Caco-2 (cell line): ENCODE data around the gene PODXL. TPM values are rescaled to one million over a fixed set of nuclear protein-coding genes. Genes with fewer than 3 reads are reported as not detected.
"Not testable (repeated sequence)": the region's sequence is repeated elsewhere in the genome, so short reads cannot be mapped to it uniquely, and the experiment has no call there.

Experiments used
- BruUV-seq: library from RNA; stranded (reverse); fragments of 400-500 nt; replicated peaks from 2 replicates; lab custom pipeline; 2021; lab: Mats Ljungman, UMichigan
- CTCF ChIA-PET: fragments of 300-600 bp; sonication (Branson Sonifier 250); formaldehyde crosslinking; loops from one replicate; lab custom pipeline; 2022; ENCODE audit warnings: antibody characterized with exemption; lab: Charles Lee
- POLR2A ChIA-PET: fragments of 300-600 bp; sonication (Branson Sonifier 250); formaldehyde crosslinking; loops from one replicate; lab custom pipeline; 2022; ENCODE audit warnings: antibody characterized with exemption; lab: Charles Lee
- DNase-seq, 2 experiments: peaks; one replicate each; pipeline versions ENCODE4 v3.0.0 to v3.0.0-alpha.2; 2020 to 2022
- H3K27me3 ChIP-seq: replicated peaks from 2 replicates; pipeline ENCODE4 v1.6.0; 2011; ENCODE audit warnings: low read length; ENCODE audit not compliant: control insufficient read depth, insufficient read depth
- H3K36me3 ChIP-seq: 2 replicates; pipeline ENCODE4 v1.5.1; 2011; ENCODE audit warnings: low read length; ENCODE audit not compliant: control insufficient read depth, insufficient read depth
- H3K4me1 ChIP-seq: fragments of 250-450 bp; sonication (Bioruptor Pico); 2 replicates; pipeline ENCODE4 v1.5.1; 2020; ENCODE audit warnings: mild to moderate bottlenecking
- H3K4me3 ChIP-seq: 2 replicates; pipeline ENCODE4 v1.5.1; 2011; ENCODE audit warnings: low read depth, mild to moderate bottlenecking, control low read depth, low read length
- H3K9me3 ChIP-seq: fragments of 250-450 bp; sonication (Bioruptor Pico); 2 replicates; pipeline ENCODE4 v1.5.1; 2020; ENCODE audit warnings: mild to moderate bottlenecking, moderate library complexity
- H3K27ac Mint-ChIP-seq: one replicate; pipeline ENCODE4 v1.8.0; 2022; ENCODE audit warnings: mixed read lengths; ENCODE audit not compliant: unreplicated experiment
- H3K27me3 Mint-ChIP-seq: one replicate; pipeline ENCODE4 v1.8.0; 2022; ENCODE audit warnings: mixed read lengths; ENCODE audit not compliant: insufficient read depth, unreplicated experiment
- H3K36me3 Mint-ChIP-seq: one replicate; pipeline ENCODE4 v1.8.0; 2022; ENCODE audit warnings: mild to moderate bottlenecking, mixed read lengths; ENCODE audit not compliant: insufficient read depth, unreplicated experiment
- H3K4me1 Mint-ChIP-seq: one replicate; pipeline ENCODE4 v1.8.0; 2022; ENCODE audit warnings: low read depth, mixed read lengths; ENCODE audit not compliant: unreplicated experiment
- H3K4me3 Mint-ChIP-seq: one replicate; pipeline ENCODE4 v1.8.0; 2022; ENCODE audit warnings: mild to moderate bottlenecking, moderate library complexity, mixed read lengths; ENCODE audit not compliant: unreplicated experiment
- H3K9me3 Mint-ChIP-seq: one replicate; pipeline ENCODE4 v1.8.0; 2022; ENCODE audit warnings: mixed read lengths; ENCODE audit not compliant: unreplicated experiment
- intact Hi-C: fragments of 100-400 bp; cut with micrococcal nuclease; formaldehyde crosslinking; loops from one replicate; pipeline ENCODE4 v1.10.0; 2022; ENCODE audit not compliant: unreplicated experiment
- total RNA-seq: library from RNA; stranded (reverse); gene quantifications from 2 replicates; pipeline ENCODE4 v1.2.3, GENCODE V29; 2022
- TF ChIP-seq, protein P1 (sequence below), 2 experiments: fragments of 200-600 bp in 1 of 2; IDR thresholded peaks; 1 replicate in 1 of 2; 2 replicates in 1 of 2; pipeline versions ENCODE4 v1.5.1 to v1.8.0; 2011 to 2022; ENCODE audit warnings: antibody characterized with exemption in 1 of 2, control low read depth in 1 of 2, inconsistent platforms in 1 of 2, low read depth in 1 of 2, low read length in 1 of 2, mild to moderate bottlenecking in 1 of 2, moderate library complexity in 1 of 2; ENCODE audit not compliant: insufficient read depth in 1 of 2, severe bottlenecking in 1 of 2, unreplicated experiment in 1 of 2

PODXL gene
- total RNA-seq, 1 experiment from 2014 or later, result 278 TPM

DNA sequence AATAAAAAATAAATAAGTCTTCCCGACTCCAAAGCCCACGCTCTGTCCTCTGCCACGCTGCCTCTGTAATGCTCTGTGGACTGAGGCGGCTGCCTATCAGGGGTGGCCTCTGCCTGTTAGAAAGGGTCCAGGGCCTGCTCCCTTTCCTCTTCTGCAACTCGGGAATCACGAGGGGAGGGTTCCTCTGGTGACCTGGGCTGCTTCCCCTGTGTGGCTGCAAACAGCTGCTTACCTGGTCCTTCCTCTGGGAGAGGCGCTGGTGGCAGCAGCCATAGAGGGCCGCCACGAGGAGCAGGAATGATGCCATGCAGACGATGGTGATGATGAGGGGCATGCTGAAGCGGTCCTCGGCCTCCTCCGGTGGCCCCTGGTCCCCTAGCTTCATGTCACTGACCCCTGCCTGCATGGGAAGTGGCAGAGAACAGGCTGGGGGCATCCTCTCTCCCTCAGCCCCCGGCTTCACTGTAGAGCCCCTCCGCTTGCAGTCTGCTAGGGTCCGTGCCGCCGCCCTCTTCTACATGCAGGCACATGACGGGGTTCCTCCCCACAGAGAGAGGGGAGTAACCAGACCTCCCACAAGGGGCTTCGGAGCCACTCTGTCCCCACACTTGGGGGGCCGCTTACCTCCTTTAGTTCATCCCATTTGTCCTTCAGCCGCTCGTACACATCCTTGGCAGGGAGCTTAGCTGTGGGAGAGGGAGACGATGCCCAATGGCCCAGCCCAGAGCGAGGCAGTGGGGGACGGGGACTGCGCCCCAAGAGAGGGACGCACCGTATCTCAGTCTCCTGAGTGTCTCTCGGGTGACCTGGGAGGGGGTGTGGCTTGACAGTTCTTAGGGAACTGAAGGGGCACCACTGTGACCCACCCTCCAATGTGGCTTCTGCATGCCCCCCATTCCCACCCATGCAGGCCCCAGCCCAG, 50.5 kb downstream of the PODXL start:
- ChIA-PET POLR2A (no interaction called here), CTCF (interaction anchor here (1.2 kb wide), 1 partner anchor 143 kb away, joined by 3 read pairs; no protein-coding TSS in a partner anchor)
- intact Hi-C loops, result loop anchor here (5.0 kb wide), 1 partner anchor 629 kb away; no protein-coding TSS in a partner anchor
- Histone ChIP-seq H3K27me3 (no peaks in the 10 kb centered on the region), H3K4me1 (0 out of 2 replicates have a peak, but pooled peaks cover 3% of the 10 kb centered on the region), H3K9me3 (no peaks in the 10 kb centered on the region), H3K4me3 (no peak overlapping the region), H3K36me3 (peaks cover 4% of the 10 kb centered on the region)
- Mint-ChIP-seq H3K27me3 (no peaks in the 10 kb centered on the region), H3K36me3 (peaks cover 93% of the 10 kb centered on the region), H3K4me3 (no peak overlapping the region), H3K27ac (no peak overlapping the region), H3K4me1 (peaks cover 22% of the 10 kb centered on the region), H3K9me3 (no peaks in the 10 kb centered on the region)
- DNase-seq, result no peak
- TF ChIP-seq, protein P1, sequence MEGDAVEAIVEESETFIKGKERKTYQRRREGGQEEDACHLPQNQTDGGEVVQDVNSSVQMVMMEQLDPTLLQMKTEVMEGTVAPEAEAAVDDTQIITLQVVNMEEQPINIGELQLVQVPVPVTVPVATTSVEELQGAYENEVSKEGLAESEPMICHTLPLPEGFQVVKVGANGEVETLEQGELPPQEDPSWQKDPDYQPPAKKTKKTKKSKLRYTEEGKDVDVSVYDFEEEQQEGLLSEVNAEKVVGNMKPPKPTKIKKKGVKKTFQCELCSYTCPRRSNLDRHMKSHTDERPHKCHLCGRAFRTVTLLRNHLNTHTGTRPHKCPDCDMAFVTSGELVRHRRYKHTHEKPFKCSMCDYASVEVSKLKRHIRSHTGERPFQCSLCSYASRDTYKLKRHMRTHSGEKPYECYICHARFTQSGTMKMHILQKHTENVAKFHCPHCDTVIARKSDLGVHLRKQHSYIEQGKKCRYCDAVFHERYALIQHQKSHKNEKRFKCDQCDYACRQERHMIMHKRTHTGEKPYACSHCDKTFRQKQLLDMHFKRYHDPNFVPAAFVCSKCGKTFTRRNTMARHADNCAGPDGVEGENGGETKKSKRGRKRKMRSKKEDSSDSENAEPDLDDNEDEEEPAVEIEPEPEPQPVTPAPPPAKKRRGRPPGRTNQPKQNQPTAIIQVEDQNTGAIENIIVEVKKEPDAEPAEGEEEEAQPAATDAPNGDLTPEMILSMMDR (IDR thresholded peaks at IDR 0.05; ENCODE audit: insufficient read depth in 1 of 2, low read depth in 1 of 2, low read length in 1 of 2, severe bottlenecking in 1 of 2, unreplicated experiment in 1 of 2), result no peak
- BruUV-seq, result no TSS peak

DNA sequence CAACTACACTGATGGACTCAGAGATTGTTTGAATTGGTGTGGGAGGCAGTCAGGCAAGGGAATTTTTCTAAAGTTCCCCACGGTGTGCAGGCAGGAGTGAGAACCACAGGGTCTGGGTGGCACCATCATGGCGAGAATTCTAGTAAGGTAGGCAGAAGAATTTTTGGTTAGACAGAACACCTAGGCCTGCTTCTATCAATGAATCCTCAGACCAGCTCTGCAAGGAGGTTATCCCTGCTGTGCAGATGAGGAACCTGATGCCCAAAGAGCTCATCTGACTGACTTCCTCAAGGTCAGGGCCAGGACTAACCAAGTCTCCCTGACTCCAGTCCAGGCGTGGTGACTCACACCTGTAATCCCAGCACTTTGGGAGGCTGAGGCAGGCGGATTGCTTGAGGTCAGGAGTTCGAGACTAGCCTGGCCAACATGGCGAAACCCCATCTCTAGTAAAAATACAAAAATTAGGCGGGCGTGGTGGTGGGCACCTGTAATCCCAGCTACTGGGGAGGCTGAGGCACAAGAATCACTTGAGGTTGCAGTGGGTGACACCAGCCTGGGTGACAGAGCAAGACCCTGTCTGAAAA, 51.3 kb downstream of the PODXL start:
- intact Hi-C loops, result loop anchor here (5.0 kb wide), 1 partner anchor 628 kb away; no protein-coding TSS in a partner anchor
- H3K4me3 ChIP-seq, H3K9me3 ChIP-seq, H3K9me3 Mint-ChIP-seq, POLR2A ChIA-PET, H3K27me3 ChIP-seq, H3K36me3 ChIP-seq, H3K27me3 Mint-ChIP-seq, BruUV-seq, H3K4me1 ChIP-seq, DNase-seq, H3K4me3 Mint-ChIP-seq: not testable (repeated sequence)
- Mint-ChIP-seq H3K4me1 (peaks cover 22% of the 10 kb centered on the region), H3K27ac (peak overlapping the region; percentile 85), H3K36me3 (peaks cover 96% of the 10 kb centered on the region)
- CTCF ChIA-PET, result interaction anchor here (1.2 kb wide), 2 partner anchors 8 to 144 kb away, joined by 3 read pairs; no protein-coding TSS in a partner anchor

DNA sequence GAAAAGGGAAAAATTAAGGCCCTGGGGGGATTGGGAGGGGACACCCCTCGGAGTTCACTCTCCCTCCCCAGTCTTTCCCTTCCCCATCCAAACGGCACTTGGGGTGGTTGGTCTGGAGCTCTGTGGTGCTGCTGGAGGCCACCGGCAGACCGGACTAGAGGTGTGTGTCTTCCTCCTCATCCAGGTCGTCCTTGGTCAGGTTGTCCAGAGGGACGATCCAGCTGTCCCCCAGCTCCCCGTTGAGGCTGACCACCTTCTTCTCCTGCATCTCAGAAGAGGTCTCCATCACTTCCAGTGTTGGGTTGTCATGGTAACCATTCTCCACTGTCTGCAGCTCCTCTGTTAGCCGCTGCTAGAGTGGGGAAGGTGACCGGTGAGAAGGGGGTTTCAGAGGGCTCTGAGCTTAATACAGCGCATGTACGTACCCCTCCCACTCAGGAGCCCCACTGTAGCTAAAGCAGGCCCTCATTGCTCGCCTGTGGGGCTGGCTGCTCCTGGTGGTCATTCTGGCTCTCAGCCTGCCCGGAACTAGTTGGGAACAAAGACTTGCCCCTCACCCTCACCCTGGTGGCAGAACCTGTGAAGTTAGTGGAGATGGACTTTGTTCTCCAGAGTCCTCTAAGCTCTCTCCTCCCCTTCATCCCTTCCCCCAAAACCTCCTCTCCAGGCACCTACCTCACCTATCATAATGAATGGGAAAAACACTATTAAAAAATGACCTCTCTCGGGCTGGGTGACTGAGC, 52.1 kb downstream of the PODXL start:
- Mint-ChIP-seq H3K36me3 (peaks cover 94% of the 10 kb centered on the region), H3K9me3 (no peaks in the 10 kb centered on the region), H3K27me3 (no peaks in the 10 kb centered on the region), H3K4me1 (peaks cover 22% of the 10 kb centered on the region), H3K4me3 (no peak overlapping the region), H3K27ac (peak overlapping the region; percentile 85)
- H3K27me3 ChIP-seq, result no peaks in the 10 kb centered on the region
- peak in 1 of 2 experiments; percentile 30 for DNase-seq
- no TSS peak for BruUV-seq
- intact Hi-C loops, result loop anchor here (5.0 kb wide), 1 partner anchor 437 kb away; no protein-coding TSS in a partner anchor
- POLR2A ChIA-PET, result no interaction called here
- H3K4me3 ChIP-seq, result no peak overlapping the region
- H3K9me3 ChIP-seq, result no peaks in the 10 kb centered on the region
- 0 out of 2 replicates have a peak, but pooled peaks cover 3% of the 10 kb centered on the region for H3K4me1 ChIP-seq
- TF ChIP-seq, protein P1 (IDR thresholded peaks at IDR 0.05; ENCODE audit: insufficient read depth in 1 of 2, low read depth in 1 of 2, low read length in 1 of 2, severe bottlenecking in 1 of 2, unreplicated experiment in 1 of 2), result no peak
- CTCF ChIA-PET, result interaction anchor here (1.2 kb wide), 2 partner anchors 9 to 145 kb away, joined by 3 read pairs; no protein-coding TSS in a partner anchor
- peaks cover 4% of the 10 kb centered on the region for H3K36me3 ChIP-seq
